GM23338 (cell line): ENCODE measurements around the gene RPN1.

ENCODE experiments used
- CREB1 ChIP-seq: fragments of 250-450 bp; sonication (Bioruptor Pico); IDR thresholded peaks from 2 replicates; pipeline ENCODE4 v1.5.0; 2020; ENCODE audit warnings: low read depth, mild to moderate bottlenecking, moderate library complexity
- EZH2 ChIP-seq: fragments of 200-600 bp; sonication (generic); IDR thresholded peaks from one replicate; pipeline ENCODE4 v1.8.0; 2017; ENCODE audit warnings: antibody characterized with exemption, mild to moderate bottlenecking, low read depth; ENCODE audit not compliant: unreplicated experiment
- EZH2phosphoT487 ChIP-seq: fragments of 200-600 bp; sonication (generic); IDR thresholded peaks from one replicate; pipeline ENCODE4 v1.8.1; 2018; ENCODE audit warnings: antibody characterized with exemption; ENCODE audit not compliant: unreplicated experiment
- JUNB ChIP-seq: IDR thresholded peaks from one replicate; pipeline ENCODE4 v1.6.1; 2016; ENCODE audit warnings: antibody characterized with exemption; ENCODE audit not compliant: unreplicated experiment
- NANOG ChIP-seq: IDR thresholded peaks from 2 replicates; pipeline ENCODE4 v1.6.1; 2016; ENCODE audit warnings: antibody characterized with exemption, borderline replicate concordance
- POLR2AphosphoS5 ChIP-seq: IDR thresholded peaks from 2 replicates; pipeline ENCODE4 v1.6.1; 2016; ENCODE audit warnings: antibody characterized with exemption, low read depth
- STAT1 ChIP-seq: IDR thresholded peaks from one replicate; pipeline ENCODE4 v1.6.1; 2016; ENCODE audit warnings: antibody characterized with exemption; ENCODE audit not compliant: unreplicated experiment
- ZNF114 ChIP-seq: fragments of 250-450 bp; sonication (Bioruptor Pico); IDR thresholded peaks from 2 replicates; pipeline ENCODE4 v1.5.0; 2020; ENCODE audit warnings: mild to moderate bottlenecking, moderate library complexity
- ZNF331 ChIP-seq: fragments of 250-450 bp; sonication (Bioruptor Pico); IDR thresholded peaks from 2 replicates; pipeline ENCODE4 v1.5.0; 2020; ENCODE audit warnings: low read depth, mild to moderate bottlenecking, moderate library complexity
- TF ChIP-seq, protein P1 (sequence below), 2 experiments: fragments of 200-600 bp in 1 of 2; sonication (generic) in 1 of 2; conservative IDR thresholded peaks; 2 replicates each; pipeline versions ENCODE4 v1.5.1 to v1.6.1; 2016 to 2017; ENCODE audit warnings: antibody characterized with exemption in 2 of 2, low read depth in 2 of 2, mild to moderate bottlenecking in 2 of 2, moderate library complexity in 1 of 2
- TF ChIP-seq, protein P2 (sequence below): IDR thresholded peaks from one replicate; pipeline ENCODE4 v1.6.1; 2018; ENCODE audit warnings: antibody characterized with exemption; ENCODE audit not compliant: unreplicated experiment
- TF ChIP-seq, protein P3 (sequence below): IDR thresholded peaks from 2 replicates; pipeline ENCODE4 v1.6.1; 2016; ENCODE audit warnings: antibody characterized with exemption

DNA sequence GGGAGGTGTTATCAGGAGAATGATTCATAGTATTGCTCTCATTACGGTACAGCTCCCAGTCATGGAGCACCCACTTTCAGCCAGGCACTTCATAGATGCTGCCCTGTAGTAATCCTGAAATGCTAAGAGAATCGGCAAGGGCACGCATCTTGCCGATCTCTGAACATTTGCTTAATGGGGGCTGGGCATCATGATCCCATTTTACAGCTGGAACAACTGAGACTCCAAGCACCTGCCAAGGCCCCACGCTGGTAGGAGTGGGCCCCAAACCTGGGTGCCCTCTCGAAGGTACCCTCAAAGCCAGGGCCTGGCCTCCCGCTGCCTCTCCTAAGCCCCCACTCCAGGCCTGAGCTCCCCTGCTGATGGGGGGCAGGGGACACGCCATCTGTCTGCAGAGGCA lies 47.3 kb downstream of the RPN1 start:
- TF ChIP-seq, protein P1, sequence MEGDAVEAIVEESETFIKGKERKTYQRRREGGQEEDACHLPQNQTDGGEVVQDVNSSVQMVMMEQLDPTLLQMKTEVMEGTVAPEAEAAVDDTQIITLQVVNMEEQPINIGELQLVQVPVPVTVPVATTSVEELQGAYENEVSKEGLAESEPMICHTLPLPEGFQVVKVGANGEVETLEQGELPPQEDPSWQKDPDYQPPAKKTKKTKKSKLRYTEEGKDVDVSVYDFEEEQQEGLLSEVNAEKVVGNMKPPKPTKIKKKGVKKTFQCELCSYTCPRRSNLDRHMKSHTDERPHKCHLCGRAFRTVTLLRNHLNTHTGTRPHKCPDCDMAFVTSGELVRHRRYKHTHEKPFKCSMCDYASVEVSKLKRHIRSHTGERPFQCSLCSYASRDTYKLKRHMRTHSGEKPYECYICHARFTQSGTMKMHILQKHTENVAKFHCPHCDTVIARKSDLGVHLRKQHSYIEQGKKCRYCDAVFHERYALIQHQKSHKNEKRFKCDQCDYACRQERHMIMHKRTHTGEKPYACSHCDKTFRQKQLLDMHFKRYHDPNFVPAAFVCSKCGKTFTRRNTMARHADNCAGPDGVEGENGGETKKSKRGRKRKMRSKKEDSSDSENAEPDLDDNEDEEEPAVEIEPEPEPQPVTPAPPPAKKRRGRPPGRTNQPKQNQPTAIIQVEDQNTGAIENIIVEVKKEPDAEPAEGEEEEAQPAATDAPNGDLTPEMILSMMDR (conservative IDR thresholded peaks at IDR 0.05; ENCODE audit: low read depth in 2 of 2) = no peak
- TF ChIP-seq POLR2AphosphoS5 (no peak), EZH2phosphoT487 (no peak), CREB1 (CRISPR knock-in tag) (no peak), EZH2 (no peak), JUNB (no peak), NANOG (no peak), ZNF114 (CRISPR knock-in tag) (no peak), ZNF331 (CRISPR knock-in tag) (no peak), STAT1 (no peak)
- TF ChIP-seq, protein P2, sequence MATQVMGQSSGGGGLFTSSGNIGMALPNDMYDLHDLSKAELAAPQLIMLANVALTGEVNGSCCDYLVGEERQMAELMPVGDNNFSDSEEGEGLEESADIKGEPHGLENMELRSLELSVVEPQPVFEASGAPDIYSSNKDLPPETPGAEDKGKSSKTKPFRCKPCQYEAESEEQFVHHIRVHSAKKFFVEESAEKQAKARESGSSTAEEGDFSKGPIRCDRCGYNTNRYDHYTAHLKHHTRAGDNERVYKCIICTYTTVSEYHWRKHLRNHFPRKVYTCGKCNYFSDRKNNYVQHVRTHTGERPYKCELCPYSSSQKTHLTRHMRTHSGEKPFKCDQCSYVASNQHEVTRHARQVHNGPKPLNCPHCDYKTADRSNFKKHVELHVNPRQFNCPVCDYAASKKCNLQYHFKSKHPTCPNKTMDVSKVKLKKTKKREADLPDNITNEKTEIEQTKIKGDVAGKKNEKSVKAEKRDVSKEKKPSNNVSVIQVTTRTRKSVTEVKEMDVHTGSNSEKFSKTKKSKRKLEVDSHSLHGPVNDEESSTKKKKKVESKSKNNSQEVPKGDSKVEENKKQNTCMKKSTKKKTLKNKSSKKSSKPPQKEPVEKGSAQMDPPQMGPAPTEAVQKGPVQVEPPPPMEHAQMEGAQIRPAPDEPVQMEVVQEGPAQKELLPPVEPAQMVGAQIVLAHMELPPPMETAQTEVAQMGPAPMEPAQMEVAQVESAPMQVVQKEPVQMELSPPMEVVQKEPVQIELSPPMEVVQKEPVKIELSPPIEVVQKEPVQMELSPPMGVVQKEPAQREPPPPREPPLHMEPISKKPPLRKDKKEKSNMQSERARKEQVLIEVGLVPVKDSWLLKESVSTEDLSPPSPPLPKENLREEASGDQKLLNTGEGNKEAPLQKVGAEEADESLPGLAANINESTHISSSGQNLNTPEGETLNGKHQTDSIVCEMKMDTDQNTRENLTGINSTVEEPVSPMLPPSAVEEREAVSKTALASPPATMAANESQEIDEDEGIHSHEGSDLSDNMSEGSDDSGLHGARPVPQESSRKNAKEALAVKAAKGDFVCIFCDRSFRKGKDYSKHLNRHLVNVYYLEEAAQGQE = no peak
- TF ChIP-seq, protein P3, sequence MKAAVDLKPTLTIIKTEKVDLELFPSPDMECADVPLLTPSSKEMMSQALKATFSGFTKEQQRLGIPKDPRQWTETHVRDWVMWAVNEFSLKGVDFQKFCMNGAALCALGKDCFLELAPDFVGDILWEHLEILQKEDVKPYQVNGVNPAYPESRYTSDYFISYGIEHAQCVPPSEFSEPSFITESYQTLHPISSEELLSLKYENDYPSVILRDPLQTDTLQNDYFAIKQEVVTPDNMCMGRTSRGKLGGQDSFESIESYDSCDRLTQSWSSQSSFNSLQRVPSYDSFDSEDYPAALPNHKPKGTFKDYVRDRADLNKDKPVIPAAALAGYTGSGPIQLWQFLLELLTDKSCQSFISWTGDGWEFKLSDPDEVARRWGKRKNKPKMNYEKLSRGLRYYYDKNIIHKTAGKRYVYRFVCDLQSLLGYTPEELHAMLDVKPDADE = no peak
